T-cell (primary cell): ENCODE data around the gene DENND4A. TPM values are rescaled to one million over a fixed set of nuclear protein-coding genes. Genes with fewer than 3 reads are reported as not detected.

Experiments used
- ATAC-seq, 4 experiments: fragments of 200-7000 bp in 3 of 4; fragments of 150-1000 bp in 1 of 4; cut with Tn5 transposase; replicated peaks in 1 of 4; 1 replicate in 3 of 4; 2 replicates in 1 of 4; pipeline ENCODE4 v1.10.0; 2021; ENCODE audit warnings: moderate library complexity in 3 of 4, mild to moderate bottlenecking in 2 of 4, moderate number of reproducible peaks in 1 of 4
- CTCF ChIA-PET, 2 donors: fragments of 300-600 bp; sonication (Branson Sonifier 250); formaldehyde crosslinking; loops; one replicate each; lab custom pipeline; 2022; ENCODE audit warnings: antibody characterized with exemption in 2 of 2; lab: Charles Lee
- POLR2A ChIA-PET, 2 donors: fragments of 300-600 bp; sonication (Branson Sonifier 250); formaldehyde crosslinking; loops; one replicate each; lab custom pipeline; 2022; ENCODE audit warnings: antibody characterized with exemption in 2 of 2; lab: Charles Lee
- DNase-seq, 35 experiments: peaks; one replicate each; pipeline versions ENCODE4 v3.0.0 to v3.0.0-alpha.2; 2013 to 2023
- H3K27ac ChIP-seq: one replicate; pipeline ENCODE4 v1.5.1; 2013; ENCODE audit warnings: low read length
- H3K27me3 ChIP-seq, 2 experiments: replicated peaks in 1 of 2; 1 replicate in 1 of 2; 2 replicates in 1 of 2; pipeline versions ENCODE4 v1.6.1 to v1.7.0; 2013; ENCODE audit warnings: low read length in 1 of 2, mixed read lengths in 1 of 2; ENCODE audit not compliant: control insufficient read depth in 2 of 2, insufficient read depth in 2 of 2; ENCODE audit errors: extremely low read depth in 1 of 2
- H3K36me3 ChIP-seq, 2 donors: 1 replicate in 1 of 2; 2 replicates in 1 of 2; pipeline versions ENCODE4 v1.6.1 to v1.7.0; 2013; ENCODE audit warnings: low read length in 1 of 2; ENCODE audit not compliant: control insufficient read depth in 2 of 2, insufficient read depth in 1 of 2; ENCODE audit errors: extremely low read depth in 1 of 2
- H3K4me1 ChIP-seq, 2 experiments: 1 replicate in 1 of 2; 2 replicates in 1 of 2; pipeline versions ENCODE4 v1.6.1 to v1.7.0; 2013; ENCODE audit warnings: low read length in 2 of 2, mixed read lengths in 1 of 2; ENCODE audit not compliant: insufficient read depth in 2 of 2, control insufficient read depth in 1 of 2; ENCODE audit errors: extremely low read depth in 1 of 2
- H3K4me3 ChIP-seq, 2 donors: 1 replicate in 1 of 2; 2 replicates in 1 of 2; pipeline versions ENCODE4 v1.5.1 to v1.7.0; 2013; ENCODE audit warnings: mild to moderate bottlenecking in 2 of 2, low read length in 1 of 2, moderate library complexity in 1 of 2; ENCODE audit not compliant: control insufficient read depth in 1 of 2; ENCODE audit errors: extremely low read depth in 1 of 2
- H3K9me3 ChIP-seq: 2 replicates; pipeline ENCODE4 v1.7.0; 2013
- H3K27ac Mint-ChIP-seq, 2 donors: one replicate each; pipeline ENCODE4 v1.8.0; 2020 to 2021; ENCODE audit warnings: mild to moderate bottlenecking in 2 of 2, mixed read lengths in 2 of 2
- H3K27me3 Mint-ChIP-seq, 2 donors: one replicate each; pipeline ENCODE4 v1.8.0; 2021 to 2022; ENCODE audit warnings: mixed read lengths in 2 of 2
- H3K36me3 Mint-ChIP-seq: one replicate; pipeline ENCODE4 v1.8.0; 2021; ENCODE audit warnings: mixed read lengths
- H3K4me1 Mint-ChIP-seq, 3 donors: one replicate each; pipeline ENCODE4 v1.8.0; 2020 to 2022; ENCODE audit warnings: mixed read lengths in 3 of 3, mild to moderate bottlenecking in 1 of 3
- H3K4me3 Mint-ChIP-seq, 3 donors: one replicate each; pipeline ENCODE4 v1.8.0; 2020 to 2022; ENCODE audit warnings: mild to moderate bottlenecking in 3 of 3, mixed read lengths in 3 of 3, moderate library complexity in 3 of 3
- H3K9me3 Mint-ChIP-seq, 3 donors: one replicate each; pipeline ENCODE4 v1.8.0; 2020 to 2022; ENCODE audit warnings: mixed read lengths in 3 of 3
- WGBS: methylation state at CpG from one replicate; pipeline ENCODE4 v1.1.5; 2013; ENCODE audit warnings: missing lambda C conversion rate; ENCODE audit not compliant: insufficient coverage; 5-methylcytosine and 5-hydroxymethylcytosine counted together
- total RNA-seq, 35 experiments: library from RNA in 6 of 35; stranded (reverse) in 6 of 35; fragments of 120-200 nt in 1 of 35; gene quantifications; one replicate each; pipeline versions ENCODE4 v1.2.1 to v1.2.4 and lab custom pipeline; 2013 to 2026

Gene DENND4A
- total RNA-seq, 5 donors from 2014 or later (not counting 1 experiment from before 2014, with no cell fraction given) = 49.7 to 76.3 (median 57.1) TPM

- Mint-ChIP-seq H3K36me3 (peaks cover 44% of the 10 kb centered on the region), H3K9me3 (no peaks in the 10 kb centered on the region), H3K27ac (no peak overlapping the region), H3K4me1 (no peaks in the 10 kb centered on the region), H3K4me3 (no peak overlapping the region), H3K27me3 (no peaks in the 10 kb centered on the region)
- Histone ChIP-seq H3K4me1 (no peaks in the 10 kb centered on the region), H3K9me3 (no peaks in the 10 kb centered on the region), H3K4me3 (no peak overlapping the region), H3K36me3 (peaks cover 10 to 84% of the 10 kb centered on the region in 2 donors), H3K27ac (no peak overlapping the region), H3K27me3 (no peaks in the 10 kb centered on the region)
- ChIA-PET CTCF (interaction anchor here (0.7 to 0.9 kb wide), 3 partner anchors 22 to 242 kb away, joined by 3 to 4 read pairs (median 4); no protein-coding TSS in a partner anchor), POLR2A (no interaction called here)
- DNase-seq = no peak
- no peak for ATAC-seq
- WGBS = 100% methylated on average over 1 of the region's 3 CpGs
Measured at GRCh38 chr15:65663521-65663920, 128.6 kb downstream of the DENND4A start.

- POLR2A ChIA-PET = no interaction called here
- Mint-ChIP-seq H3K9me3 (no peaks in the 10 kb centered on the region), H3K4me1 (no peaks in the 10 kb centered on the region), H3K4me3 (no peak overlapping the region), H3K27ac (no peak overlapping the region), H3K36me3 (peaks cover 38% of the 10 kb centered on the region), H3K27me3 (no peaks in the 10 kb centered on the region)
- H3K36me3 ChIP-seq = peaks cover 9 to 78% of the 10 kb centered on the region in 2 donors
- CTCF ChIA-PET = no interaction called here
- H3K4me3 ChIP-seq = no peak overlapping the region
- no peak for ATAC-seq
- no peaks in the 10 kb centered on the region for H3K9me3 ChIP-seq
- no CpG with 5 or more reads among the region's 2 CpGs for WGBS
- no peak for DNase-seq
- H3K27ac ChIP-seq = no peak overlapping the region
- no peaks in the 10 kb centered on the region for H3K27me3 ChIP-seq
- H3K4me1 ChIP-seq = no peaks in the 10 kb centered on the region
Measured at GRCh38 chr15:65660927-65661326, 131.2 kb downstream of the DENND4A start.

- Histone ChIP-seq H3K4me3 (no peak overlapping the region), H3K27me3 (no peaks in the 10 kb centered on the region), H3K27ac (no peak overlapping the region), H3K9me3 (no peaks in the 10 kb centered on the region), H3K36me3 (peaks cover 10 to 74% of the 10 kb centered on the region in 2 donors), H3K4me1 (no peaks in the 10 kb centered on the region)
- no peak for ATAC-seq
- Mint-ChIP-seq H3K36me3 (peaks cover 35% of the 10 kb centered on the region), H3K4me1 (no peaks in the 10 kb centered on the region), H3K4me3 (no peak overlapping the region), H3K27me3 (no peaks in the 10 kb centered on the region), H3K9me3 (no peaks in the 10 kb centered on the region), H3K27ac (peak overlapping the region; percentile 43 to 44)
- ChIA-PET POLR2A (interaction anchor here in 1 of 2 donors (0.6 kb wide), 1 partner anchor 13 kb away, joined by 3 read pairs; no protein-coding TSS in a partner anchor), CTCF (interaction anchor here in 1 of 2 donors (0.5 kb wide), 1 partner anchor 626 kb away, joined by 4 read pairs; no protein-coding TSS in a partner anchor)
- no peak for DNase-seq
- no CpG with 5 or more reads among the region's 4 CpGs for WGBS
Measured at GRCh38 chr15:65659502-65660052, 132.5 kb downstream of the DENND4A start.

- Mint-ChIP-seq H3K9me3 (no peaks in the 10 kb centered on the region), H3K27ac (no peak overlapping the region), H3K36me3 (peaks cover 34% of the 10 kb centered on the region), H3K4me1 (peaks cover 0 to 4% (median 3%) of the 10 kb centered on the region in 3 donors), H3K27me3 (no peaks in the 10 kb centered on the region), H3K4me3 (no peak overlapping the region)
- no peaks in the 10 kb centered on the region for H3K27me3 ChIP-seq
- no CpG with 5 or more reads among the region's 4 CpGs for WGBS
- no peak overlapping the region for H3K4me3 ChIP-seq
- H3K4me1 ChIP-seq = no peaks in the 10 kb centered on the region
- ChIA-PET CTCF (no interaction called here), POLR2A (no interaction called here)
- peaks cover 9 to 47% of the 10 kb centered on the region in 2 donors for H3K36me3 ChIP-seq
- no peak overlapping the region for H3K27ac ChIP-seq
- H3K9me3 ChIP-seq = no peaks in the 10 kb centered on the region
- ATAC-seq (no peak), DNase-seq (no peak)
Measured at GRCh38 chr15:65655457-65655856, 136.6 kb downstream of the DENND4A start.

GRCh38 chr15:65655026-65655425 is 137.1 kb downstream of the DENND4A start:
- peak overlapping the region in 1 of 2 donors; percentile 22 for H3K27ac Mint-ChIP-seq
- H3K36me3 ChIP-seq = peaks cover 9 to 43% of the 10 kb centered on the region in 2 donors
- ChIA-PET CTCF (no interaction called here), POLR2A (no interaction called here)
- H3K4me1 ChIP-seq = no peaks in the 10 kb centered on the region
- H3K4me3 ChIP-seq = no peak overlapping the region
- no peak for ATAC-seq
- H3K9me3 Mint-ChIP-seq = no peaks in the 10 kb centered on the region
- no peaks in the 10 kb centered on the region for H3K27me3 ChIP-seq
- no peak for DNase-seq
- no peak overlapping the region for H3K27ac ChIP-seq
- H3K27me3 Mint-ChIP-seq = no peaks in the 10 kb centered on the region
- no CpG with 5 or more reads among the region's 1 CpG for WGBS
- peaks cover 0 to 8% (median 8%) of the 10 kb centered on the region in 3 donors for H3K4me1 Mint-ChIP-seq
- H3K4me3 Mint-ChIP-seq = no peak overlapping the region
- peaks cover 32% of the 10 kb centered on the region for H3K36me3 Mint-ChIP-seq
- no peaks in the 10 kb centered on the region for H3K9me3 ChIP-seq

GRCh38 chr15:65653801-65654521 is 138.1 kb downstream of the DENND4A start:
- Histone ChIP-seq H3K36me3 (peaks cover 9 to 34% of the 10 kb centered on the region in 2 donors), H3K4me3 (no peak overlapping the region), H3K27ac (no peak overlapping the region), H3K9me3 (no peaks in the 10 kb centered on the region), H3K4me1 (no peaks in the 10 kb centered on the region), H3K27me3 (no peaks in the 10 kb centered on the region)
- H3K36me3 Mint-ChIP-seq = peaks cover 30% of the 10 kb centered on the region
- ATAC-seq (no peak), DNase-seq (no peak)
- no peaks in the 10 kb centered on the region for H3K9me3 Mint-ChIP-seq
- WGBS = 93% methylated on average over 3 of the region's 5 CpGs
- H3K27ac Mint-ChIP-seq = peak overlapping the region; percentile 23 to 53
- H3K4me3 Mint-ChIP-seq = no peak overlapping the region
- POLR2A ChIA-PET = interaction anchor here in 1 of 2 donors (0.5 to 0.6 kb wide), 2 partner anchors 53 to 86 kb away, joined by 3 to 5 read pairs; no protein-coding TSS in a partner anchor
- CTCF ChIA-PET = interaction anchor here in 1 of 2 donors (1.2 kb wide), 1 partner anchor 15 kb away, joined by 4 read pairs; no protein-coding TSS in a partner anchor
- H3K27me3 Mint-ChIP-seq = no peaks in the 10 kb centered on the region
- peaks cover 0 to 9% (median 9%) of the 10 kb centered on the region in 3 donors for H3K4me1 Mint-ChIP-seq
